ENCODE results near the gene PER3. TPM values are rescaled to one million over a fixed set of nuclear protein-coding genes. Genes with fewer than 3 reads are reported as not detected.

PER3 gene
- total RNA-seq, 1 experiment from 2014 or later: 5.8 TPM

Other genes starting within 250 kb of the PER3 start
- gene VAMP3, start 13.0 kb upstream of the PER3 start, total RNA-seq (2021; ENCODE audit: unreplicated experiment): 79.3 TPM
- gene UTS2, start 68.8 kb downstream of the PER3 start, total RNA-seq (2021; ENCODE audit: unreplicated experiment): 3.0 TPM
- 0.20 TPM for gene TNFRSF9, start 156.5 kb downstream of the PER3 start, total RNA-seq (2021; ENCODE audit: unreplicated experiment)
- 370 TPM for gene PARK7, start 177.4 kb downstream of the PER3 start, total RNA-seq (2021; ENCODE audit: unreplicated experiment)
- gene ERRFI1, start 242.0 kb downstream of the PER3 start, total RNA-seq (2021; ENCODE audit: unreplicated experiment): 777 TPM

Data from HCT116 (cell line).